Left lung (tissue), 10 donors: Measurements from ENCODE around the gene MARCHF3. TPM values are rescaled to one million over a fixed set of nuclear protein-coding genes. Genes with fewer than 3 reads are reported as not detected.

Source experiments
- ATAC-seq: fragments of 200-7000 bp; cut with Tn5 transposase; one replicate; pipeline ENCODE4 v1.9.1; 2020; ENCODE audit warnings: moderate library complexity
- DNase-seq, 4 donors: peaks; one replicate each; pipeline ENCODE4 v3.0.0-alpha.2; 2013 to 2020
- H3K27ac ChIP-seq, 2 donors: fragments of 200-600 bp; sonication (generic) in 1 of 2; one replicate each; pipeline versions ENCODE4 v1.5.0 to v1.8.0; 2020 to 2021
- H3K27me3 ChIP-seq, 2 donors: fragments of 200-600 bp; sonication (generic) in 1 of 2; one replicate each; pipeline versions ENCODE4 v1.5.0 to v1.8.0; 2020 to 2021
- H3K36me3 ChIP-seq, 2 donors: fragments of 200-600 bp; sonication (generic) in 1 of 2; one replicate each; pipeline versions ENCODE4 v1.5.0 to v1.8.0; 2020 to 2021
- H3K4me1 ChIP-seq, 2 donors: fragments of 200-600 bp; one replicate each; pipeline ENCODE4 v1.8.0; 2021
- H3K4me3 ChIP-seq, 2 donors: fragments of 200-600 bp; sonication (generic) in 1 of 2; one replicate each; pipeline versions ENCODE4 v1.5.0 to v1.8.0; 2020 to 2021; ENCODE audit warnings: mild to moderate bottlenecking in 1 of 2
- H3K9me3 ChIP-seq, 2 donors: fragments of 200-600 bp; sonication (generic) in 1 of 2; one replicate each; pipeline versions ENCODE4 v1.5.0 to v1.8.0; 2020 to 2021
- intact Hi-C, 2 donors: fragments of 100-400 bp; cut with DNase I; formaldehyde crosslinking; loops; one replicate each; pipeline versions ENCODE4 v1.11.2 to v1.14.2; 2022
- polyA plus RNA-seq, 6 donors: library from polyadenylated mRNA; unstranded; fragments of 120-200 nt; gene quantifications; one replicate each; pipeline ENCODE4 v1.2.1, GENCODE V29; 2013; ENCODE audit not compliant: insufficient read length in 6 of 6
- total RNA-seq, 2 donors: library from RNA; stranded (reverse); fragmentation: NEBNext Ultra II Directional; extraction: Animal tissue kit (Norgen Biotek cat#: 25700); gene quantifications; one replicate each; pipeline ENCODE4 v1.2.1, GENCODE V29; 2021
- TF ChIP-seq, protein P1 (sequence below), 2 donors: fragments of 200-600 bp; sonication (generic) in 1 of 2; IDR thresholded peaks; one replicate each; pipeline versions ENCODE4 v1.5.0 to v1.8.0; 2021; ENCODE audit warnings: antibody characterized with exemption in 2 of 2
- donor health status: DM: no; HTN: yes; CAD: no.
- donor health status: DM: no; HTN: no; CAD: no.

Gene MARCHF3
- total and polyA plus RNA-seq, 8 donors: 3.4 to 8.7 (median 5.5) TPM

- ATAC-seq (no peak), DNase-seq (no peak)
- no peaks in the 10 kb centered on the region for H3K27me3 ChIP-seq
- TF ChIP-seq, protein P1, sequence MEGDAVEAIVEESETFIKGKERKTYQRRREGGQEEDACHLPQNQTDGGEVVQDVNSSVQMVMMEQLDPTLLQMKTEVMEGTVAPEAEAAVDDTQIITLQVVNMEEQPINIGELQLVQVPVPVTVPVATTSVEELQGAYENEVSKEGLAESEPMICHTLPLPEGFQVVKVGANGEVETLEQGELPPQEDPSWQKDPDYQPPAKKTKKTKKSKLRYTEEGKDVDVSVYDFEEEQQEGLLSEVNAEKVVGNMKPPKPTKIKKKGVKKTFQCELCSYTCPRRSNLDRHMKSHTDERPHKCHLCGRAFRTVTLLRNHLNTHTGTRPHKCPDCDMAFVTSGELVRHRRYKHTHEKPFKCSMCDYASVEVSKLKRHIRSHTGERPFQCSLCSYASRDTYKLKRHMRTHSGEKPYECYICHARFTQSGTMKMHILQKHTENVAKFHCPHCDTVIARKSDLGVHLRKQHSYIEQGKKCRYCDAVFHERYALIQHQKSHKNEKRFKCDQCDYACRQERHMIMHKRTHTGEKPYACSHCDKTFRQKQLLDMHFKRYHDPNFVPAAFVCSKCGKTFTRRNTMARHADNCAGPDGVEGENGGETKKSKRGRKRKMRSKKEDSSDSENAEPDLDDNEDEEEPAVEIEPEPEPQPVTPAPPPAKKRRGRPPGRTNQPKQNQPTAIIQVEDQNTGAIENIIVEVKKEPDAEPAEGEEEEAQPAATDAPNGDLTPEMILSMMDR (IDR thresholded peaks at IDR 0.05): no peak
- no peak overlapping the region for H3K4me3 ChIP-seq
- no peaks in the 10 kb centered on the region for H3K9me3 ChIP-seq
- intact Hi-C loops: no loop called here
- H3K4me1 ChIP-seq: no peaks in the 10 kb centered on the region
- H3K27ac ChIP-seq: no peak overlapping the region
- H3K36me3 ChIP-seq: no peaks in the 10 kb centered on the region
Observed at GRCh38 chr5:126961128-126961527, 69.2 kb downstream of the MARCHF3 start.

DNA sequence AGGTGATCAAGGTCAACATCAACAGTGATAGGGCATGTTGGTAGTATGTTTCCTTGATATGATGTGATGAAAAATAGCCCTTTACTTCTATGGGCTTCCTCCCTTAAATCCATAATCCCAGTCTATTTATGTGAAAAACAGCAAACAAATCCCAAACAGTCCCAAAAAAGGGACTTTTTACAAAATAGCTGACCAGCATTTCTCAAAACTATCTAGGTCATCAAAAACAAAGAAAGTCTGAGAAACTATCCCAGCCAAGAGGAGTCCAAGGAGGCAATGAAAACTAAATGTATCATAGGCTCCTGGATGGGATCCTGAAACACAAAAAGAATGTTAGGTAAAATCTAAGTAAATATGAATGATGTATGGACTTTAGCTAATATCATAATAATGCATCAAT lies 71.2 kb downstream of the MARCHF3 start:
- intact Hi-C loops: no loop called here
- Histone ChIP-seq H3K4me1 (no peaks in the 10 kb centered on the region), H3K36me3 (no peaks in the 10 kb centered on the region), H3K27me3 (no peaks in the 10 kb centered on the region), H3K4me3 (no peak overlapping the region), H3K27ac (no peak overlapping the region), H3K9me3 (no peaks in the 10 kb centered on the region)
- TF ChIP-seq, protein P1 (IDR thresholded peaks at IDR 0.05): no peak
- ATAC-seq (no peak), DNase-seq (no peak)

DNA sequence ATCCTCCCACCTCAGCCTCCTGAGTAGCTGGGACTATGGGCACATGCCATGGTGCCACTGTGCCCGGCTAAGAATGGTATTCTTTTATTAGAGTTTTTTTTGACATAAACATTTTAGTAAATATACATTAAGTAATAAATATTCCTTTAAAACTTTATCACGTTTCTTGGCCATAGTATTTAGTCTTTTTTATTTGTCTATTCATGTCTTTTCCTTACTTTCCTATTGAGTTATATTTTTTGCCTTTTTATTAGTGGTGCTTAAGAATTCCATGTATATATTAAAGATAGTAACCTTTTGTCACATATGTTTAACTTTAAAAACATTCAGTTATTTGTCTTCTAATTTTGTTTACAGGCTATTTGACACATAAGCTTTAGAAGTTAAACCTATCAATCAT lies 73.4 kb downstream of the MARCHF3 start:
- H3K4me1 ChIP-seq: no peaks in the 10 kb centered on the region
- H3K27ac ChIP-seq: no peak overlapping the region
- DNase-seq: no peak
- TF ChIP-seq, protein P1 (IDR thresholded peaks at IDR 0.05): no peak
- intact Hi-C loops: no loop called here
- no peak for ATAC-seq
- H3K27me3 ChIP-seq: no peaks in the 10 kb centered on the region
- H3K4me3 ChIP-seq: no peak overlapping the region
- H3K36me3 ChIP-seq: no peaks in the 10 kb centered on the region
- H3K9me3 ChIP-seq: no peaks in the 10 kb centered on the region

DNA sequence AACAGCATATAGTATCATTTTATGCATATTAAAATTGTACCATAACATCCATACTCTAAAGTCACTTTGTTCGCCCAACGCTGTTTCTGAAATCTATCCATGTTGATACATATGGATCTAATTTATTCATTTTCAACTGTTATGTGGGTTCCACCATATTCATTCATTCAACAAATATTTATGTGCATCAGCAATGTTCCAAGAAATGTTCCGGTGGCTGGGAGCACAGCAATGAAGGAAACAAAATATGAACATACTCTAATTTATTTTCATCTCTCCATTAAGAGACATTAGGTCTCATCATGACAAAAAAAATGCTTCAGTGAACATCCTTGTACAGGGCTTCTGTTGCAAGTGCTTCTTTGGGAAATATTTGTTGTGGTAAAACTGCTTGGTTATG lies 75.4 kb downstream of the MARCHF3 start:
- ATAC-seq: no peak
- Histone ChIP-seq H3K4me3 (no peak overlapping the region), H3K9me3 (no peaks in the 10 kb centered on the region), H3K27ac (no peak overlapping the region), H3K4me1 (no peaks in the 10 kb centered on the region), H3K36me3 (no peaks in the 10 kb centered on the region), H3K27me3 (no peaks in the 10 kb centered on the region)
- TF ChIP-seq, protein P1 (IDR thresholded peaks at IDR 0.05): no peak
- intact Hi-C loops: no loop called here
- no peak for DNase-seq

DNA sequence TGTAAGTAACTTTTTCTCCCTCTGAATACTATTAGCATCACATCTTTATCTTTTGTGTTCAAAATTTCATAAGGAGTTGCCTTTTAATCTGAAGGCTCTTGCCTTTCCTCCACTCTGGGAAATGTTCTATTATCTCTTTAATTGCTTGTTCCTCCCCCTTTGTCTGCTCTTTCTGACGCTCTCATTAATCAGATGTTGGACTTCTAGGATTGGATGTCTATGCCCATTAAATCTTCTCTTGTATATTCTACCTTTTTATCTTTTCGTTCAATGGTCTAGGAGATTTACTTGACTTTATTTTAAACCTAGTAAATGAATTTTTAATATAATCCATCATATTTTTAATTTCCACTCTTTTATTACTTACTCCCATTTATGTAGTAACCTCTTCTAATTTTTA lies 76.7 kb downstream of the MARCHF3 start:
- H3K27ac ChIP-seq: no peak overlapping the region
- DNase-seq (no peak), ATAC-seq (no peak)
- no peaks in the 10 kb centered on the region for H3K9me3 ChIP-seq
- H3K4me1 ChIP-seq: no peaks in the 10 kb centered on the region
- intact Hi-C loops: no loop called here
- no peaks in the 10 kb centered on the region for H3K27me3 ChIP-seq
- no peaks in the 10 kb centered on the region for H3K36me3 ChIP-seq
- H3K4me3 ChIP-seq: no peak overlapping the region
- TF ChIP-seq, protein P1 (IDR thresholded peaks at IDR 0.05): no peak
